NCI-H1930 (cell line): Measurements from ENCODE around the gene LCNL1.

Source experiments
- DNase-seq, 2 experiments: peaks; one replicate each; lab custom pipeline; 2025; lab: John Stamatoyannopoulos, UW

LCNL1 gene

GRCh38 chr9:136975644-136976043 is 7.1 kb upstream of the LCNL1 start:
- DNase-seq = no peak

- DNase-seq = no peak
Observed at GRCh38 chr9:136977223-136977622, 5.6 kb upstream of the LCNL1 start, which contains the start of gene PTGDS. TSS of gene PTGDS (plus strand) at chr9:136977504. CDS start at chr9:136977579, 75 bp downstream.

GRCh38 chr9:136977649-136978072 is 5.1 kb upstream of the LCNL1 start:
- DNase-seq = no peak

- DNase-seq = peak; percentile 61 to 66
Observed at GRCh38 chr9:136978073-136978864, 4.5 kb upstream of the LCNL1 start.

- DNase-seq = no peak
Observed at GRCh38 chr9:136978865-136979544, 3.8 kb upstream of the LCNL1 start.

- no peak for DNase-seq
Observed at GRCh38 chr9:136979769-136980587, 2.8 kb upstream of the LCNL1 start.

GRCh38 chr9:136980669-136981478 is 1.9 kb upstream of the LCNL1 start:
- DNase-seq = no peak

- DNase-seq = no peak
Observed at GRCh38 chr9:136981588-136982231, 1.1 kb upstream of the LCNL1 start.

- no peak for DNase-seq
Observed at GRCh38 chr9:136983167-136983566, 374 bp downstream of the LCNL1 start.

- DNase-seq = no peak
Observed at GRCh38 chr9:136983656-136984314, 992 bp downstream of the LCNL1 start.

- DNase-seq = no peak
Observed at GRCh38 chr9:136984464-136985026, 1.8 kb downstream of the LCNL1 start.

- no peak for DNase-seq
Observed at GRCh38 chr9:136985027-136985602, 2.3 kb downstream of the LCNL1 start.

- no peak for DNase-seq
Observed at GRCh38 chr9:136985853-136986252, 3.1 kb downstream of the LCNL1 start.

- DNase-seq = no peak
Observed at GRCh38 chr9:136988872-136989271, 6.1 kb downstream of the LCNL1 start.

GRCh38 chr9:136990242-136990911 is 7.6 kb downstream of the LCNL1 start:
- DNase-seq = no peak

GRCh38 chr9:136991993-136992818 is 9.4 kb downstream of the LCNL1 start, which contains the start of gene PAXX:
TSS of gene PAXX (plus strand) at chr9:136992422. CDS start at chr9:136992444, 22 bp downstream.
- DNase-seq = peak; percentile 74 to 81

GRCh38 chr9:136992819-136993369 is 10.1 kb downstream of the LCNL1 start:
- DNase-seq = no peak
